Lung (tissue), 12 donors: ENCODE measurements around the gene TXLNA. TPM values are rescaled to one million over a fixed set of nuclear protein-coding genes. Genes with fewer than 3 reads are reported as not detected.
A peak's percentile ranks its signal among the peaks of the same experiment; 100 is the strongest.

Experiments
- ATAC-seq: fragments of 200-7000 bp; cut with Tn5 transposase; one replicate; pipeline ENCODE4 v1.9.1; 2020; ENCODE audit warnings: moderate number of reproducible peaks; ENCODE audit not compliant: insufficient read depth, low FRiP score
- DNase-seq, 3 donors: peaks; one replicate each; pipeline ENCODE4 v3.0.0-alpha.2; 2013 to 2017
- H3K27ac ChIP-seq, 2 donors: one replicate each; pipeline ENCODE4 v1.5.1; 2013; ENCODE audit warnings: mild to moderate bottlenecking in 2 of 2, moderate library complexity in 2 of 2, control low read depth in 1 of 2, inconsistent platforms in 1 of 2, low read depth in 1 of 2, low read length in 1 of 2
- H3K27me3 ChIP-seq, 3 donors: one replicate each; pipeline ENCODE4 v1.5.1; 2013; ENCODE audit warnings: low read length in 2 of 3; ENCODE audit not compliant: control insufficient read depth in 3 of 3, insufficient read depth in 3 of 3
- H3K36me3 ChIP-seq, 4 donors: one replicate each; pipeline ENCODE4 v1.5.1; 2013; ENCODE audit warnings: low read length in 4 of 4, mild to moderate bottlenecking in 1 of 4, moderate library complexity in 1 of 4; ENCODE audit not compliant: control insufficient read depth in 4 of 4, insufficient read depth in 4 of 4
- H3K4me1 ChIP-seq, 5 donors: one replicate each; pipeline ENCODE4 v1.5.1; 2013; ENCODE audit warnings: low read length in 5 of 5, mild to moderate bottlenecking in 2 of 5, moderate library complexity in 1 of 5; ENCODE audit not compliant: control insufficient read depth in 5 of 5, insufficient read depth in 5 of 5
- H3K4me3 ChIP-seq: one replicate; pipeline ENCODE4 v1.5.1; 2013; ENCODE audit warnings: mild to moderate bottlenecking, control low read depth, moderate library complexity
- H3K9ac ChIP-seq, 2 donors: one replicate each; pipeline ENCODE4 v1.5.1; 2013; ENCODE audit warnings: low read length in 2 of 2, control low read depth in 1 of 2; ENCODE audit not compliant: insufficient read depth in 1 of 2
- H3K9me3 ChIP-seq, 4 donors: one replicate each; pipeline ENCODE4 v1.5.1; 2013; ENCODE audit warnings: low read length in 3 of 4, mild to moderate bottlenecking in 1 of 4, moderate library complexity in 1 of 4; ENCODE audit not compliant: control insufficient read depth in 4 of 4, insufficient read depth in 3 of 4
- WGBS, 2 donors: extraction: QIAGEN DNeasy Blood & Tissue Kit; methylation state at CpG; one replicate each; pipeline ENCODE4 v1.1.7; 2013; 5-methylcytosine and 5-hydroxymethylcytosine counted together
- polyA plus RNA-seq, 2 donors: library from polyadenylated mRNA; stranded (reverse); fragments of 200-250 nt; gene quantifications; one replicate each; pipeline ENCODE4 v1.2.1, GENCODE V29; 2013
- total RNA-seq, 2 donors: library from RNA; depleted of rRNA in 1 of 2; stranded (reverse); fragments of >200 nt in 1 of 2; gene quantifications; one replicate each; pipeline ENCODE4 v1.2.1, GENCODE V29; 2014 to 2021
- TF ChIP-seq, protein P1 (sequence below): IDR thresholded peaks from 2 replicates; pipeline ENCODE4 v1.5.1; 2012; ENCODE audit warnings: mild to moderate bottlenecking; ENCODE audit errors: control extremely low read depth, extremely low read depth
- donor health status: control.
- donor health status: control.
- donor health status: Bipolar disorder and iron deficiency.
- donor health status: healthy.
- donor health status: DM: yes; HTN: yes; CAD: no.

TXLNA gene
- total and polyA plus RNA-seq, 4 donors, result 22.2 to 55.6 (median 30.9) TPM

DNA sequence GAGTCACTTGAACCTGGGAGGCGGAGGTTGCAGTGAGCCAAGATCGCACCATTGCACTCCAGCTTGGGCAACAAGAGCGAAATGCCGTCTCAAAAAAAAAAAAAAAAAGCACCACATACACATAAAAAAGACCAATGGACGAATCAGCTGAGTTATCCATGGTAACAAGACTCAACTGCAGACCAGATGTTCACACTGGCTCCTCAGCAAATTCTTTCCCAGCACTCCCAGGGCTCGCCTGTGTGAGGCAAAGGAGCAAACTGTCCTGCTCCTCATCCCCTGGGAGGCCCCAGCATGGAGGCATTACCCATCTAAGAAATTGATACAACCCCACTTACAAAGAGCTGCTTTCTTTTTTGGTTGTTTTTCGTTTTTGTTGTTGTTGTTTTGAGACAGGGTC lies 39.5 kb downstream of the TXLNA start:
- TF ChIP-seq, protein P1, sequence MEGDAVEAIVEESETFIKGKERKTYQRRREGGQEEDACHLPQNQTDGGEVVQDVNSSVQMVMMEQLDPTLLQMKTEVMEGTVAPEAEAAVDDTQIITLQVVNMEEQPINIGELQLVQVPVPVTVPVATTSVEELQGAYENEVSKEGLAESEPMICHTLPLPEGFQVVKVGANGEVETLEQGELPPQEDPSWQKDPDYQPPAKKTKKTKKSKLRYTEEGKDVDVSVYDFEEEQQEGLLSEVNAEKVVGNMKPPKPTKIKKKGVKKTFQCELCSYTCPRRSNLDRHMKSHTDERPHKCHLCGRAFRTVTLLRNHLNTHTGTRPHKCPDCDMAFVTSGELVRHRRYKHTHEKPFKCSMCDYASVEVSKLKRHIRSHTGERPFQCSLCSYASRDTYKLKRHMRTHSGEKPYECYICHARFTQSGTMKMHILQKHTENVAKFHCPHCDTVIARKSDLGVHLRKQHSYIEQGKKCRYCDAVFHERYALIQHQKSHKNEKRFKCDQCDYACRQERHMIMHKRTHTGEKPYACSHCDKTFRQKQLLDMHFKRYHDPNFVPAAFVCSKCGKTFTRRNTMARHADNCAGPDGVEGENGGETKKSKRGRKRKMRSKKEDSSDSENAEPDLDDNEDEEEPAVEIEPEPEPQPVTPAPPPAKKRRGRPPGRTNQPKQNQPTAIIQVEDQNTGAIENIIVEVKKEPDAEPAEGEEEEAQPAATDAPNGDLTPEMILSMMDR, result no peak
- Histone ChIP-seq H3K4me1 (peaks cover 6 to 20% (median 11%) of the 10 kb centered on the region in 5 donors), H3K4me3 (no peak overlapping the region), H3K36me3 (peaks cover 0 to 38% (median 30%) of the 10 kb centered on the region in 4 donors), H3K9ac (no peak overlapping the region), H3K27me3 (no peaks in the 10 kb centered on the region), H3K9me3 (no peaks in the 10 kb centered on the region), H3K27ac (no peak overlapping the region)
- WGBS, 2 donors, result 85 to 97% methylated on average over 7 of the region's 7 CpGs
- ATAC-seq (no peak), DNase-seq (no peak)

DNA sequence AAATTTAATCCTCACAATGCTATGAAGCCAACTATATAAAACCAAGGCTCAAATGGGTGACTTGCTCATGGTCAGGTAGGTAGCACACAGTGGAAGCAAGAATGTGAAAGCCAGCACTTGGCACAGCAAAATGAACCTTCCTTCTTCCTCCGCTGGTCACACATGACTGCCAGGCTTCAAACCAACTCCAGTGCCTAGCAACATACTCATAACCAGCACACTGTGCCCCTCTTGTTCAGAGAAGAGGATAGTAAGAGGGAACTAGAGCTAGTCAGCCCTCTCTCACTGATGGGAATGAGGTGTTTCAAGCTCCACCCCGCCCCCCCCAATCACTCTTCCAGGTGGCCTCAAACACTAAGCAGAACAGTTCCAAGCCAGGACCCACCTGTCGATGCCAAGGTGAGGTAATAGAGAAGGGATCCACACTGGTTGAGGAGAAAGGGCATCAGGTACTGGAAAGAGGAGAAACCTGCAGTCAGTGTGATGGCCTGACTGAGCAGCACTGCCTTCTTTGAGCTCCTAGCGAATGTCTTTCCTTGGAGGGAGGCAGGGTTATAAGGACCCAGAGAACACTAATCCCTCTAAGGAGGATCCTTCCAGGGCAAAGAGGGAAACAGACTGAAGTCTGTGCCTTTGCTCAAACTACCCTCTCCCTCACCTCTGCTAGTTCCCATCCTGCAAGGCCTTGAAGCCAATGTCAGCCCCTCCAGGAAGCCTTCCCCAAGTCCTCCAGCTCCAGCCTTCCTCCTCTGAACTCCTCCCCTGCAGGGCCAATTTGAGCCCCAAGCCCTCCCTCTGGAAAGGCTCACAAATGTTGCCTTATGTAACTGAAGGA lies 41.5 kb downstream of the TXLNA start:
- TF ChIP-seq, protein P1, result no peak
- 94 to 95% methylated on average over 4 of the region's 4 CpGs for WGBS, 2 donors
- Histone ChIP-seq H3K4me3 (peak overlapping the region; percentile 83), H3K27ac (peak overlapping the region; percentile 51 to 93), H3K27me3 (no peaks in the 10 kb centered on the region), H3K9ac (peak overlapping the region; percentile 46 to 64), H3K9me3 (no peaks in the 10 kb centered on the region), H3K36me3 (peaks cover under 1 to 37% (median 26%) of the 10 kb centered on the region in 4 donors), H3K4me1 (peaks cover 6 to 20% (median 12%) of the 10 kb centered on the region in 5 donors)
- ATAC-seq (no peak), DNase-seq (no peak)

DNA sequence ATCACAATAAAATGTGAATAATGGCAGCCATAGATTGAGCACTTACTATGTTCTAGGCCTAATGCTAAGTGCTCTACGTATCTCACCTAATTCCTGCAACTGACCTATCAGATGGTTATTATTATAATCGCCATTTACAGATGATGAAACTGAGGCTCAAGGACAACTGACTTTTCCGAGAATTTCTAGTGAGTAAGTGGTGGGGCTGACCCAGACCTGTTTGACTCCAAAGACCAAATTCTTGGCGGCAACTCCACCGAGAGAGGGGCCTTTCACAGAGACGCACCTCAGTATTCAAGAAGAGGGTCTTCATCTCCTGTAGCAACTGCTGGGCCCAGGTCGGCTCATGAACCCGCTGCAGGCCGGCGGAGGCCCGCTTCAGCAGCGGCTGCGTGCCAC lies 42.1 kb downstream of the TXLNA start:
- peak overlapping the region; percentile 83 for H3K4me3 ChIP-seq
- WGBS, 2 donors, result 10 to 18% methylated on average over 13 of the region's 13 CpGs
- H3K36me3 ChIP-seq, result peaks cover 4 to 36% (median 23%) of the 10 kb centered on the region in 4 donors
- peak overlapping the region; percentile 46 to 64 for H3K9ac ChIP-seq
- peaks cover 6 to 20% (median 12%) of the 10 kb centered on the region in 5 donors for H3K4me1 ChIP-seq
- ATAC-seq (no peak), DNase-seq (no peak)
- H3K9me3 ChIP-seq, result no peaks in the 10 kb centered on the region
- TF ChIP-seq, protein P1, result no peak
- no peaks in the 10 kb centered on the region for H3K27me3 ChIP-seq
- peak overlapping the region; percentile 93 to 94 for H3K27ac ChIP-seq
